RWPE1 (cell line): Measurements from ENCODE around the gene PTPRCAP.

Experiments
- CTCF ChIA-PET: fragments of 350-600 bp; sonication (Branson Sonifier 250); formaldehyde crosslinking; extraction: SDS; loops from one replicate; lab custom pipeline; 2021; lab: Yijun Ruan, JAX
- POLR2A ChIA-PET: fragments of 400-600 bp; formaldehyde crosslinking; extraction: SDS; loops from one replicate; lab custom pipeline; 2020; ENCODE audit warnings: antibody characterized with exemption; ENCODE audit not compliant: low non-redundant PET; lab: Yijun Ruan, JAX
- DNase-seq: peaks from one replicate; pipeline ENCODE4 v3.0.0; 2012; ENCODE audit warnings: low spot score
- H3K27ac ChIP-seq: fragments of 450-650 bp; 2 replicates; pipeline ENCODE4 v1.5.1; 2017
- CTCF ChIP-seq: fragments of 450-650 bp; conservative IDR thresholded peaks from 2 replicates; pipeline ENCODE4 v1.5.1; 2017; ENCODE audit warnings: low read depth, mild to moderate bottlenecking

Gene PTPRCAP

GRCh38 chr11:67464411-67465188, 27.1 kb upstream of the PTPRCAP start:
- POLR2A ChIA-PET: interaction anchor here (0.5 to 0.8 kb wide), 2 partner anchors 24 to 36 kb away, joined by 3 read pairs; partner anchors contain the start of gene RPS6KB2

GRCh38 chr11:67463680-67464410, 26.4 kb upstream of the PTPRCAP start:
- peak; percentile 85 for DNase-seq
- peak overlapping the region; percentile 96 for H3K27ac ChIP-seq
- CTCF ChIA-PET: no interaction called here
- POLR2A ChIA-PET: interaction anchor here (0.5 to 0.9 kb wide), 2 partner anchors 17 to 33 kb away, joined by 3 read pairs; no protein-coding TSS in a partner anchor
- no peak for TF ChIP-seq CTCF

More at GRCh38 chr11:67464411-67465188, 27.1 kb upstream of the PTPRCAP start:
- DNase-seq: peak; percentile 90
- peak overlapping the region; percentile 96 for H3K27ac ChIP-seq
- TF ChIP-seq CTCF: no peak
- CTCF ChIA-PET: interaction anchor here (0.6 kb wide), 1 partner anchor 120 kb away, joined by 3 read pairs; no protein-coding TSS in a partner anchor

GRCh38 chr11:67463186-67463585, 25.7 kb upstream of the PTPRCAP start:
- no peak for DNase-seq
- no peak for TF ChIP-seq CTCF
- CTCF ChIA-PET: no interaction called here
- H3K27ac ChIP-seq: peak overlapping the region; percentile 96
- POLR2A ChIA-PET: interaction anchor here (0.9 kb wide), 1 partner anchor 16 kb away, joined by 3 read pairs; no protein-coding TSS in a partner anchor

GRCh38 chr11:67458266-67458665, 20.8 kb upstream of the PTPRCAP start:
- CTCF ChIA-PET: interaction anchor here (1.0 kb wide), 1 partner anchor 8 kb away, joined by 3 read pairs; no protein-coding TSS in a partner anchor
- POLR2A ChIA-PET: no interaction called here
- DNase-seq: no peak
- TF ChIP-seq CTCF: no peak
- H3K27ac ChIP-seq: no peak overlapping the region

GRCh38 chr11:67457453-67457852, 20.0 kb upstream of the PTPRCAP start:
- ChIA-PET POLR2A (no interaction called here), CTCF (no interaction called here)
- DNase-seq: no peak
- no peak overlapping the region for H3K27ac ChIP-seq
- TF ChIP-seq CTCF: no peak

GRCh38 chr11:67456068-67456705, 18.7 kb upstream of the PTPRCAP start:
- POLR2A ChIA-PET: interaction anchor here (0.5 kb wide), 1 partner anchor 39 kb away, joined by 7 read pairs; no protein-coding TSS in a partner anchor
- no peak overlapping the region for H3K27ac ChIP-seq
- CTCF ChIA-PET: no interaction called here
- TF ChIP-seq CTCF: no peak
- DNase-seq: no peak
